ENCODE results near the gene DLAT. TPM values are rescaled to one million over a fixed set of nuclear protein-coding genes. Genes with fewer than 3 reads are reported as not detected.
"Not testable (repeated sequence)": the region's sequence is repeated elsewhere in the genome, so short reads cannot be mapped to it uniquely, and the experiment has no call there.

The DLAT gene
- polyA plus RNA-seq, 12 donors = 28.1 to 50.9 (median 41.8) TPM; not detected in 1

- DNase-seq = no peak
Observed at GRCh38 chr11:112000703-112001102, 24.5 kb upstream of the DLAT start.

GRCh38 chr11:112002491-112003216 is 22.6 kb upstream of the DLAT start:
- no peak for DNase-seq

GRCh38 chr11:112004389-112004788 is 20.8 kb upstream of the DLAT start:
- no peak for DNase-seq

- no peak for DNase-seq
Observed at GRCh38 chr11:112005422-112006094, 19.6 kb upstream of the DLAT start.

- DNase-seq = not testable (repeated sequence)
Observed at GRCh38 chr11:112006095-112006441, 19.1 kb upstream of the DLAT start.

- not testable (repeated sequence) for DNase-seq
Observed at GRCh38 chr11:112011451-112011850, 13.8 kb upstream of the DLAT start.

- DNase-seq = no peak
Observed at GRCh38 chr11:112012874-112013273, 12.3 kb upstream of the DLAT start.

GRCh38 chr11:112013497-112014164 is 11.6 kb upstream of the DLAT start:
- no peak for DNase-seq

- DNase-seq = peak; percentile 2
Observed at GRCh38 chr11:112016088-112016764, 9.0 kb upstream of the DLAT start.

GRCh38 chr11:112016765-112017376 is 8.3 kb upstream of the DLAT start:
- DNase-seq = no peak

- DNase-seq = no peak
Observed at GRCh38 chr11:112017538-112017937, 7.7 kb upstream of the DLAT start.

GRCh38 chr11:112019066-112019465 is 6.1 kb upstream of the DLAT start:
- DNase-seq = no peak

- no peak for DNase-seq
Observed at GRCh38 chr11:112023104-112023503, 2.1 kb upstream of the DLAT start.

GRCh38 chr11:112024178-112024772 is 933 bp upstream of the DLAT start:
- no peak for DNase-seq

GRCh38 chr11:112025707-112026106 is 499 bp downstream of the DLAT start:
- no peak for DNase-seq

- DNase-seq = not testable (repeated sequence)
Observed at GRCh38 chr11:112026784-112027410, 1.7 kb downstream of the DLAT start.

- no peak for DNase-seq
Observed at GRCh38 chr11:112029460-112029859, 4.3 kb downstream of the DLAT start.

- no peak for DNase-seq
Observed at GRCh38 chr11:112033902-112034301, 8.7 kb downstream of the DLAT start.

GRCh38 chr11:112037527-112037926 is 12.3 kb downstream of the DLAT start:
- DNase-seq = no peak

- no peak for DNase-seq
Observed at GRCh38 chr11:112042161-112042960, 17.2 kb downstream of the DLAT start.

All from muscle of arm (tissue), 12 donors.